ENCODE measurements around the gene RIPOR2.

The RIPOR2 gene

GRCh38 chr6:24818346-24818745, 117.4 kb downstream of the RIPOR2 start:
- DNase-seq (ENCODE audit: low spot score), result no peak
- no peaks in the 10 kb centered on the region for H3K27me3 Mint-ChIP-seq (ENCODE audit: low read depth)
- H3K27ac Mint-ChIP-seq, result no peak overlapping the region
- H3K9me3 Mint-ChIP-seq, result no peaks in the 10 kb centered on the region
- no peak overlapping the region for H3K4me3 Mint-ChIP-seq
- H3K4me1 Mint-ChIP-seq (ENCODE audit: low read depth), result no peaks in the 10 kb centered on the region
- peaks cover 31% of the 10 kb centered on the region for H3K36me3 Mint-ChIP-seq (ENCODE audit: low read depth)

GRCh38 chr6:24809728-24810127, 126.0 kb downstream of the RIPOR2 start:
- Mint-ChIP-seq H3K27ac (no peak overlapping the region), H3K27me3 (ENCODE audit: low read depth) (no peaks in the 10 kb centered on the region), H3K9me3 (no peaks in the 10 kb centered on the region), H3K4me3 (no peak overlapping the region), H3K4me1 (ENCODE audit: low read depth) (no peaks in the 10 kb centered on the region), H3K36me3 (ENCODE audit: low read depth) (peaks cover 45% of the 10 kb centered on the region)
- no peak for DNase-seq (ENCODE audit: low spot score)

GRCh38 chr6:24807584-24807983, 128.2 kb downstream of the RIPOR2 start:
- Mint-ChIP-seq H3K36me3 (ENCODE audit: low read depth) (peaks cover 56% of the 10 kb centered on the region), H3K27ac (no peak overlapping the region), H3K4me3 (no peak overlapping the region), H3K27me3 (ENCODE audit: low read depth) (no peaks in the 10 kb centered on the region), H3K4me1 (ENCODE audit: low read depth) (no peaks in the 10 kb centered on the region), H3K9me3 (no peaks in the 10 kb centered on the region)
- DNase-seq (ENCODE audit: low spot score), result no peak

GRCh38 chr6:24802271-24803059, 133.3 kb downstream of the RIPOR2 start:
- Mint-ChIP-seq H3K36me3 (ENCODE audit: low read depth) (peaks cover 43% of the 10 kb centered on the region), H3K4me1 (ENCODE audit: low read depth) (peaks cover 6% of the 10 kb centered on the region), H3K27ac (peak overlapping the region; percentile 21), H3K9me3 (no peaks in the 10 kb centered on the region), H3K27me3 (ENCODE audit: low read depth) (no peaks in the 10 kb centered on the region), H3K4me3 (no peak overlapping the region)
- no peak for DNase-seq (ENCODE audit: low spot score)

GRCh38 chr6:24799541-24799915, 136.2 kb downstream of the RIPOR2 start:
- Mint-ChIP-seq H3K27me3 (ENCODE audit: low read depth) (no peaks in the 10 kb centered on the region), H3K9me3 (no peaks in the 10 kb centered on the region), H3K4me3 (no peak overlapping the region), H3K36me3 (ENCODE audit: low read depth) (peaks cover 18% of the 10 kb centered on the region), H3K4me1 (ENCODE audit: low read depth) (peaks cover 6% of the 10 kb centered on the region), H3K27ac (no peak overlapping the region)
- no peak for DNase-seq (ENCODE audit: low spot score)

GRCh38 chr6:24798740-24799540, 136.8 kb downstream of the RIPOR2 start, which contains the start of gene ARMH2:
Gene ARMH2, minus strand, starts transcription at chr6:24798917. Its CDS starts 60 bp downstream, at chr6:24798857.
- Mint-ChIP-seq H3K27ac (no peak within 1 kb of the TSS), H3K4me3 (no peak within 1 kb of the TSS), H3K9me3 (no peaks in the 10 kb centered on the region), H3K36me3 (ENCODE audit: low read depth) (peaks cover 16% of the 10 kb centered on the region), H3K4me1 (ENCODE audit: low read depth) (peaks cover 6% of the 10 kb centered on the region), H3K27me3 (ENCODE audit: low read depth) (no peaks in the 10 kb centered on the region)
- DNase-seq (ENCODE audit: low spot score), result no peak

- no peaks in the 10 kb centered on the region for H3K9me3 Mint-ChIP-seq
- H3K4me1 Mint-ChIP-seq (ENCODE audit: low read depth), result peaks cover 6% of the 10 kb centered on the region
- no peak overlapping the region for H3K4me3 Mint-ChIP-seq
- peaks cover 10% of the 10 kb centered on the region for H3K36me3 Mint-ChIP-seq (ENCODE audit: low read depth)
- no peaks in the 10 kb centered on the region for H3K27me3 Mint-ChIP-seq (ENCODE audit: low read depth)
- no peak for DNase-seq (ENCODE audit: low spot score)
- H3K27ac Mint-ChIP-seq, result no peak overlapping the region
These were observed 138.1 kb downstream of the RIPOR2 start for GRCh38 chr6:24797596-24798216.

- Mint-ChIP-seq H3K4me3 (no peak overlapping the region), H3K9me3 (no peaks in the 10 kb centered on the region), H3K4me1 (ENCODE audit: low read depth) (peaks cover 6% of the 10 kb centered on the region), H3K36me3 (ENCODE audit: low read depth) (peaks cover 6% of the 10 kb centered on the region), H3K27ac (no peak overlapping the region), H3K27me3 (ENCODE audit: low read depth) (no peaks in the 10 kb centered on the region)
- DNase-seq (ENCODE audit: low spot score), result no peak
These were observed 139.0 kb downstream of the RIPOR2 start for GRCh38 chr6:24796616-24797290.

GRCh38 chr6:24795106-24795505, 140.7 kb downstream of the RIPOR2 start:
- Mint-ChIP-seq H3K9me3 (no peaks in the 10 kb centered on the region), H3K36me3 (ENCODE audit: low read depth) (peaks cover 1% of the 10 kb centered on the region), H3K4me1 (ENCODE audit: low read depth) (peaks cover 6% of the 10 kb centered on the region), H3K4me3 (no peak overlapping the region), H3K27ac (no peak overlapping the region), H3K27me3 (ENCODE audit: low read depth) (no peaks in the 10 kb centered on the region)
- DNase-seq (ENCODE audit: low spot score), result no peak

- Mint-ChIP-seq H3K36me3 (ENCODE audit: low read depth) (peaks cover 42% of the 10 kb centered on the region), H3K9me3 (no peaks in the 10 kb centered on the region), H3K27ac (no peak overlapping the region), H3K4me3 (no peak overlapping the region), H3K27me3 (ENCODE audit: low read depth) (no peaks in the 10 kb centered on the region), H3K4me1 (ENCODE audit: low read depth) (peaks cover 3% of the 10 kb centered on the region)
- peak; percentile 4 for DNase-seq (ENCODE audit: low spot score)
These were observed 147.6 kb downstream of the RIPOR2 start for GRCh38 chr6:24788031-24788665.

- peak overlapping the region; percentile 16 for H3K4me3 Mint-ChIP-seq
- no peak overlapping the region for H3K27ac Mint-ChIP-seq
- H3K9me3 Mint-ChIP-seq, result no peaks in the 10 kb centered on the region
- H3K27me3 Mint-ChIP-seq (ENCODE audit: low read depth), result no peaks in the 10 kb centered on the region
- peaks cover 32% of the 10 kb centered on the region for H3K4me1 Mint-ChIP-seq (ENCODE audit: low read depth)
- peaks cover 66% of the 10 kb centered on the region for H3K36me3 Mint-ChIP-seq (ENCODE audit: low read depth)
- DNase-seq (ENCODE audit: low spot score), result no peak
These were observed 155.6 kb downstream of the RIPOR2 start for GRCh38 chr6:24780206-24780605.

GRCh38 chr6:24779416-24780016, 156.2 kb downstream of the RIPOR2 start:
- Mint-ChIP-seq H3K27me3 (ENCODE audit: low read depth) (no peaks in the 10 kb centered on the region), H3K36me3 (ENCODE audit: low read depth) (peaks cover 63% of the 10 kb centered on the region), H3K27ac (no peak overlapping the region), H3K4me3 (peak overlapping the region; percentile 17), H3K4me1 (ENCODE audit: low read depth) (peaks cover 34% of the 10 kb centered on the region), H3K9me3 (no peaks in the 10 kb centered on the region)
- no peak for DNase-seq (ENCODE audit: low spot score)

- H3K4me3 Mint-ChIP-seq, result peak overlapping the region; percentile 54
- peaks cover 59% of the 10 kb centered on the region for H3K36me3 Mint-ChIP-seq (ENCODE audit: low read depth)
- no peak overlapping the region for H3K27ac Mint-ChIP-seq
- no peaks in the 10 kb centered on the region for H3K27me3 Mint-ChIP-seq (ENCODE audit: low read depth)
- DNase-seq (ENCODE audit: low spot score), result no peak
- H3K9me3 Mint-ChIP-seq, result no peaks in the 10 kb centered on the region
- peaks cover 36% of the 10 kb centered on the region for H3K4me1 Mint-ChIP-seq (ENCODE audit: low read depth)
These were observed 156.9 kb downstream of the RIPOR2 start for GRCh38 chr6:24778878-24779277.
